ENCODE data around the gene STAM2.

Gene STAM2

DNA sequence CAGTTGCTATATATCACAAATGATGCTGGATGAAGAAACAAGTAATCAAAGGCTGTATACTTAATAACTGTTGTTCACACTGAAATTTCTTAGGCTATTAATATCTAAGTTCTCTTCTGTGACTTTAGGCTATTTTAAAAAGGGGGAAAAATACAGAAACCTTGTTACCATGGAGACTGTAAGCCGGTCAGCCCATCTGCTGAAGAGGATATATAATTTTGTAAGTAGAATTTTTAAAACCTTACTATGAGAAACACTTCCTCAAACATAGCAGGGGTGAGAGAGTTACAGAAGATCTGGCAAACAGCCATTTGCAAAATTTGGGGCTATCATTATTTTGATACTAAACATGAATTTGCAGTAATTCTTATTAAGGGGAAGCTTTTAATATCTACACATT, 104.5 kb downstream of the STAM2 start:
- no peak for TF ChIP-seq GATA3 (IDR thresholded peaks at IDR 0.05; ENCODE audit: low read depth, low read length)
- TF ChIP-seq GATA2 (IDR thresholded peaks at IDR 0.05; ENCODE audit: low read depth, low read length) = no peak

- TF ChIP-seq GATA3 (IDR thresholded peaks at IDR 0.05; ENCODE audit: low read depth, low read length) (no peak), GATA2 (IDR thresholded peaks at IDR 0.05; ENCODE audit: low read depth, low read length) (no peak)
These were observed 107.3 kb downstream of the STAM2 start for GRCh38 chr2:152068226-152068625.

DNA sequence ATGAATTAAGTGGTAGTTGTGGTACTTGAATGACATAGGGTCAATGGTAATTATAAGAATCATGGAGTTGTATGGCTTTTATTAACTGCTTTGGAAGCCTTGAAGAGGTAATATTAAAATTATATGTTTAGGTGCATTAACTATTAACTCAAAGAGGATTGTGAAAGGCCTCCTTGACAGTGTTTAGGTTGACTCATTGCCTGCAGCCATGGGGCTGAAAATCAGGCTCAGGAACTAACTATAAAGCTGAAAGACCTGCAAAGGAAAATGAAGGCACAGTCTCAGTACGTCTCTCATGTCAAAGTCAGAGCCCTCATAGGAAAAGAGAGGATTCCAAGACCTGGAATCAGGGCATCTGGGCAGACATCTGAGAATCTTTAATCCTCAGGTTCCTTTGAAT, 107.7 kb downstream of the STAM2 start:
- no peak for TF ChIP-seq GATA2 (IDR thresholded peaks at IDR 0.05; ENCODE audit: low read depth, low read length)
- no peak for TF ChIP-seq GATA3 (IDR thresholded peaks at IDR 0.05; ENCODE audit: low read depth, low read length)
